GM12878 (cell line): ENCODE data around the gene LIPN. TPM values are rescaled to one million over a fixed set of nuclear protein-coding genes. Genes with fewer than 3 reads are reported as not detected.

Experiments used
- ATAC-seq: fragments of 200-7000 bp; cut with Tn5 transposase; 3 replicates; pipeline ENCODE4 v1.9.1; 2020; ENCODE audit warnings: mild to moderate bottlenecking, moderate library complexity
- BruUV-seq: library from RNA; stranded (reverse); fragments of 400-500 nt; replicated peaks from 2 replicates; lab custom pipeline; 2021; lab: Mats Ljungman, UMichigan
- CTCF ChIA-PET: fragments of 300-600 bp; sonication (Branson Sonifier 250); formaldehyde crosslinking; extraction: SDS; loops from one replicate; lab custom pipeline; 2021; ENCODE audit warnings: inconsistent platforms; lab: Yijun Ruan, JAX
- POLR2A ChIA-PET: fragments of 350-600 bp; formaldehyde crosslinking; extraction: SDS; loops from one replicate; lab custom pipeline; 2021; ENCODE audit warnings: inconsistent platforms; lab: Charles Lee
- RAD21 ChIA-PET: fragments of 300-600 bp; sonication (Branson Sonifier 250); formaldehyde crosslinking; loops from one replicate; lab custom pipeline; 2023; ENCODE audit warnings: antibody characterized with exemption; ENCODE audit not compliant: unreplicated experiment; lab: Charles Lee
- SMC1A ChIA-PET: fragments of 300-600 bp; sonication (Branson Sonifier 250); formaldehyde crosslinking; loops from one replicate; lab custom pipeline; 2023; ENCODE audit not compliant: unreplicated experiment, uncharacterized antibody; lab: Charles Lee
- DNase-seq: peaks from one replicate; pipeline ENCODE4 v3.0.0-alpha.2; 2011; ENCODE audit warnings: low read depth, low spot score
- FAIRE-seq: peaks from 3 replicates; lab custom pipeline; 2011; peaks lifted over from hg19 to GRCh38; lab: Jason Lieb, UNC
- H2AFZ ChIP-seq: 2 replicates; pipeline ENCODE4 v1.6.0; 2011; ENCODE audit warnings: low read depth, low read length, control low read depth; ENCODE audit not compliant: control insufficient read depth
- H3K27ac ChIP-seq: 2 replicates; pipeline ENCODE4 v1.5.1; 2011; ENCODE audit warnings: control low read depth; ENCODE audit not compliant: control insufficient read depth, insufficient read depth
- H3K27me3 ChIP-seq, 2 experiments: replicated peaks in 1 of 2; 2 replicates each; pipeline versions ENCODE4 v1.6.0 to v1.6.1; 2011; ENCODE audit warnings: low read length in 1 of 2; ENCODE audit not compliant: control insufficient read depth in 2 of 2, insufficient read depth in 2 of 2
- H3K36me3 ChIP-seq, 2 experiments: 2 replicates each; pipeline ENCODE4 v1.5.1; 2011; ENCODE audit warnings: low read length in 1 of 2; ENCODE audit not compliant: control insufficient read depth in 2 of 2, insufficient read depth in 2 of 2
- H3K4me1 ChIP-seq: 2 replicates; pipeline ENCODE4 v1.6.1; 2011; ENCODE audit warnings: mild to moderate bottlenecking, low read length, moderate library complexity, mixed read lengths; ENCODE audit not compliant: control insufficient read depth, insufficient read depth
- H3K4me2 ChIP-seq: 2 replicates; pipeline ENCODE4 v1.6.0; 2011; ENCODE audit warnings: control low read depth; ENCODE audit not compliant: control insufficient read depth, insufficient read depth
- H3K4me3 ChIP-seq: fragments of 200-600 bp; sonication (generic); 2 replicates; pipeline ENCODE4 v1.5.1; 2016
- H3K79me2 ChIP-seq: 2 replicates; pipeline ENCODE4 v1.6.0; 2011; ENCODE audit warnings: low read length; ENCODE audit not compliant: control insufficient read depth, insufficient read depth
- H3K9ac ChIP-seq: 2 replicates; pipeline ENCODE4 v1.8.0; 2011; ENCODE audit warnings: low read length, control low read depth, mixed read lengths; ENCODE audit not compliant: control insufficient read depth, insufficient read depth
- H3K9me3 ChIP-seq: replicated peaks from 3 replicates; pipeline ENCODE4 v1.5.1; 2011; ENCODE audit warnings: mild to moderate bottlenecking, low read length; ENCODE audit not compliant: control insufficient read depth, insufficient read depth
- H4K20me1 ChIP-seq: 2 replicates; pipeline ENCODE4 v1.6.0; 2011; ENCODE audit not compliant: control insufficient read depth, insufficient read depth
- ATF3 ChIP-seq: IDR thresholded peaks from 2 replicates; pipeline ENCODE4 v1.6.1; 2011; ENCODE audit warnings: low read depth, mild to moderate bottlenecking, low read length, moderate library complexity, borderline replicate concordance; ENCODE audit errors: extremely low read depth
- BMI1 ChIP-seq: fragments of 450-650 bp; IDR thresholded peaks from 2 replicates; pipeline ENCODE4 v1.6.1; 2016; ENCODE audit warnings: mild to moderate bottlenecking, moderate library complexity, borderline replicate concordance
- CTCF ChIP-seq, 3 experiments: IDR thresholded peaks in 2 of 3; conservative IDR thresholded peaks in 1 of 3; 2 replicates each; pipeline ENCODE4 v1.5.1; 2011; ENCODE audit warnings: low read depth in 3 of 3, low read length in 3 of 3, mild to moderate bottlenecking in 3 of 3, control low read depth in 2 of 3, moderate library complexity in 2 of 3, inconsistent platforms in 1 of 3, mixed read lengths in 1 of 3; ENCODE audit not compliant: control insufficient read depth in 2 of 3, insufficient read depth in 1 of 3; ENCODE audit errors: extremely low read depth in 1 of 3
- E2F8 ChIP-seq: fragments of 450-650 bp; IDR thresholded peaks from 2 replicates; pipeline ENCODE4 v1.6.1; 2018; ENCODE audit warnings: mild to moderate bottlenecking, low read depth, moderate library complexity; ENCODE audit not compliant: partially characterized antibody
- JUNB ChIP-seq: IDR thresholded peaks from 2 replicates; pipeline ENCODE4 v1.6.1; 2016; ENCODE audit warnings: antibody characterized with exemption, mild to moderate bottlenecking
- KLF5 ChIP-seq: fragments of 450-650 bp; IDR thresholded peaks from 2 replicates; pipeline ENCODE4 v1.6.1; 2014; ENCODE audit warnings: mild to moderate bottlenecking; ENCODE audit not compliant: partially characterized antibody
- NFYB ChIP-seq: IDR thresholded peaks from 2 replicates; pipeline ENCODE4 v1.6.1; 2011; ENCODE audit warnings: low read depth, mild to moderate bottlenecking, low read length, improper control_type of control experiment, moderate library complexity; ENCODE audit not compliant: insufficient read depth
- RCOR1 ChIP-seq: conservative IDR thresholded peaks from 2 replicates; pipeline ENCODE4 v1.6.1; 2012; ENCODE audit warnings: low read depth, low read length, improper control_type of control experiment
- RUNX3 ChIP-seq: IDR thresholded peaks from 2 replicates; pipeline ENCODE4 v1.6.1; 2012; ENCODE audit warnings: low read length, inconsistent platforms
- SMAD5 ChIP-seq: IDR thresholded peaks from 2 replicates; pipeline ENCODE4 v1.6.1; 2016; ENCODE audit warnings: antibody characterized with exemption, low read depth
- SPI1 ChIP-seq: IDR thresholded peaks from 2 replicates; pipeline ENCODE4 v1.6.1; 2011; ENCODE audit warnings: low read depth, mild to moderate bottlenecking, low read length, moderate library complexity, borderline replicate concordance; ENCODE audit not compliant: insufficient read depth
- TAF1 ChIP-seq: IDR thresholded peaks from 2 replicates; pipeline ENCODE4 v1.6.1; 2011; ENCODE audit warnings: mild to moderate bottlenecking, low read depth, low read length, borderline replicate concordance
- WGBS: methylation state at CpG from one replicate; pipeline ENCODE4 v1.1.6; 2016; ENCODE audit warnings: low lambda C conversion rate; ENCODE audit not compliant: insufficient replicate concordance, insufficient coverage; ENCODE audit errors: missing lambda C conversion rate; 5-methylcytosine and 5-hydroxymethylcytosine counted together
- in situ Hi-C: fragments of 300-500 bp; cut with MboI; formaldehyde crosslinking; loops from 9 replicates; pipeline ENCODE4 v1.14.3; 2018; ENCODE audit warnings: mixed read lengths
- intact Hi-C: fragments of 100-400 bp; cut with micrococcal nuclease; formaldehyde crosslinking; loops from one replicate; pipeline ENCODE4 v1.14.2; 2022; ENCODE audit not compliant: unreplicated experiment
- polyA plus RNA-seq, 11 experiments: library from polyadenylated mRNA; depleted of rRNA in 4 of 11; unstranded in 6 of 11; stranded (reverse) in 5 of 11; fragments of >200 nt; fragmentation: Nextera tagmentation in 4 of 11; fragmentation: Illumina TruSeq in 1 of 11; extraction: Ambion mirVana in 4 of 11; extraction: Trizol in 1 of 11; gene quantifications; 1 replicate in 1 of 11; 2 replicates in 10 of 11; pipeline versions ENCODE4 v1.2.1 to v1.2.3, GENCODE V29; 2011 to 2016; ENCODE audit warnings: inconsistent platforms in 2 of 11, missing spikeins in 2 of 11, low read depth in 1 of 11
- total RNA-seq, 4 experiments: library from RNA; depleted of rRNA in 3 of 4; stranded (reverse); fragments of >200 nt in 3 of 4; fragmentation: Illumina TruSeq in 1 of 4; extraction: Trizol in 1 of 4; gene quantifications; 2 replicates each; pipeline versions ENCODE4 v1.2.1 to v1.2.3, GENCODE V29; 2013 to 2021

The LIPN gene
- total and polyA plus RNA-seq, 10 of the 15 experiments (the other 5 are each of a cell fraction or from before 2014, with no cell fraction given) = 0.06 to 0.23 TPM; not detected in 8

- ChIA-PET RAD21 (interaction anchor here (1.0 to 2.1 kb wide), 4 partner anchors 9 to 105 kb away, joined by 3 to 14 read pairs (median 8); no protein-coding TSS in a partner anchor), CTCF (interaction anchor here (0.7 to 22.7 kb wide), 10 partner anchors 9 to 390 kb away, joined by 3 to 895 read pairs (median 5); no protein-coding TSS in a partner anchor), SMC1A (interaction anchor here (1.1 to 18.0 kb wide), 10 partner anchors 9 to 541 kb away, joined by 3 to 575 read pairs (median 4); no protein-coding TSS in a partner anchor), POLR2A (no interaction called here)
- DNase-seq (no peak), ATAC-seq (no peak; the same call in 2 of the 3 replicates), FAIRE-seq (no peak)
- Histone ChIP-seq H3K27ac (no peak overlapping the region), H3K4me2 (no peak overlapping the region), H3K4me3 (no peak overlapping the region), H4K20me1 (no peaks in the 10 kb centered on the region), H2AFZ (no peak overlapping the region), H3K79me2 (no peaks in the 10 kb centered on the region), H3K36me3 (no peaks in the 10 kb centered on the region), H3K9ac (no peak overlapping the region), H3K9me3 (no peaks in the 10 kb centered on the region), H3K4me1 (0 out of 2 replicates have a peak, but pooled peaks cover 3% of the 10 kb centered on the region), H3K27me3 (no peaks in the 10 kb centered on the region)
- TF ChIP-seq NFYB (no peak), BMI1 (no peak), RUNX3 (no peak), CTCF (IDR thresholded peaks at IDR 0.05 in 2 of 3, conservative IDR thresholded peaks at IDR 0.05 in 1 of 3; ENCODE audit: control insufficient read depth in 2 of 3, extremely low read depth in 1 of 3, insufficient read depth in 1 of 3, low read depth in 3 of 3, low read length in 3 of 3) (no peak), SPI1 (no peak), RCOR1 (no peak), JUNB (no peak), E2F8 (no peak), ATF3 (no peak), TAF1 (no peak), KLF5 (no peak), SMAD5 (no peak)
- in situ Hi-C loops (no loop called here), intact Hi-C loops (no loop called here)
- 98% methylated on average over 2 of the region's 2 CpGs for WGBS
- no TSS peak for BruUV-seq
Observed at GRCh38 chr10:88827671-88828070, 67.9 kb downstream of the LIPN start.
